Endothelial cell of umbilical vein (primary cell): ENCODE data around the gene ZC3H7A. TPM values are rescaled to one million over a fixed set of nuclear protein-coding genes. Genes with fewer than 3 reads are reported as not detected.

Experiments used
- BruUV-seq: library from RNA; stranded (reverse); fragments of 400-500 nt; replicated peaks from 2 replicates; lab custom pipeline; 2021; lab: Mats Ljungman, UMichigan
- CTCF ChIA-PET: fragments of 300-600, 350-600 bp; sonication (Branson Sonifier 250); formaldehyde crosslinking; loops from one replicate; lab custom pipeline; 2021; ENCODE audit warnings: antibody characterized with exemption, inconsistent platforms; lab: Charles Lee
- POLR2A ChIA-PET: fragments of 300-600, 350-600 bp; sonication (Branson Sonifier 250); formaldehyde crosslinking; loops from one replicate; lab custom pipeline; 2021; ENCODE audit warnings: antibody characterized with exemption, inconsistent platforms; lab: Charles Lee
- DNase-seq: peaks from one replicate; pipeline ENCODE4 v3.0.0-alpha.2; 2011; ENCODE audit warnings: low read depth, low spot score
- FAIRE-seq: peaks from 2 replicates; lab custom pipeline; 2011; peaks lifted over from hg19 to GRCh38; lab: Jason Lieb, UNC
- H2AFZ ChIP-seq: 2 replicates; pipeline ENCODE4 v1.6.0; 2012; ENCODE audit warnings: low read depth, low read length, control low read depth, inconsistent platforms
- H3K27ac ChIP-seq: 2 replicates; pipeline ENCODE4 v1.5.1; 2011; ENCODE audit warnings: low read depth, mild to moderate bottlenecking, control low read depth, low read length, moderate library complexity; ENCODE audit not compliant: insufficient read depth
- H3K27me3 ChIP-seq, 2 experiments: 2 replicates each; pipeline versions ENCODE4 v1.6.0 to v1.6.1; 2011; ENCODE audit warnings: low read length in 2 of 2, mixed read lengths in 1 of 2; ENCODE audit not compliant: control insufficient read depth in 2 of 2, insufficient read depth in 2 of 2
- H3K36me3 ChIP-seq, 2 experiments: 2 replicates in 1 of 2; 3 replicates in 1 of 2; pipeline ENCODE4 v1.5.1; 2011; ENCODE audit warnings: low read length in 2 of 2, mild to moderate bottlenecking in 1 of 2, moderate library complexity in 1 of 2; ENCODE audit not compliant: control insufficient read depth in 2 of 2, insufficient read depth in 2 of 2; ENCODE audit errors: extremely low read depth in 1 of 2
- H3K4me1 ChIP-seq: 3 replicates; pipeline ENCODE4 v1.5.1; 2011; ENCODE audit warnings: mild to moderate bottlenecking, low read length; ENCODE audit not compliant: control insufficient read depth, insufficient read depth; ENCODE audit errors: extremely low read depth
- H3K4me2 ChIP-seq: 2 replicates; pipeline ENCODE4 v1.6.1; 2011; ENCODE audit warnings: low read length, control low read depth, mixed read lengths; ENCODE audit not compliant: insufficient read depth
- H3K4me3 ChIP-seq, 3 experiments: fragments of 200-600 bp in 1 of 3; sonication (generic), shearing (Covaris generic) in 1 of 3; replicated peaks in 1 of 3; 2 replicates each; pipeline ENCODE4 v1.5.1; 2011 to 2016; ENCODE audit warnings: control low read depth in 3 of 3, low read length in 3 of 3, mild to moderate bottlenecking in 2 of 3, inconsistent platforms in 1 of 3, low read depth in 1 of 3, moderate library complexity in 1 of 3; ENCODE audit not compliant: insufficient read depth in 1 of 3
- H3K79me2 ChIP-seq: 2 replicates; pipeline ENCODE4 v1.6.0; 2012; ENCODE audit warnings: low read length, inconsistent platforms; ENCODE audit not compliant: control insufficient read depth, insufficient read depth
- H3K9ac ChIP-seq: replicated peaks from 2 replicates; pipeline ENCODE3; 2011; ENCODE audit warnings: low read length, control low read depth; ENCODE audit not compliant: insufficient read depth; ENCODE audit errors: extremely low read depth
- H3K9me1 ChIP-seq: replicated peaks from 3 replicates; pipeline ENCODE4 v1.6.0; 2011; ENCODE audit warnings: mild to moderate bottlenecking, low read length; ENCODE audit not compliant: control insufficient read depth, insufficient read depth; ENCODE audit errors: extremely low read depth
- H3K9me3 ChIP-seq: replicated peaks from 2 replicates; pipeline ENCODE4 v1.5.1; 2012; ENCODE audit warnings: low read length, inconsistent platforms; ENCODE audit not compliant: control insufficient read depth, insufficient read depth
- H4K20me1 ChIP-seq: replicated peaks from 2 replicates; pipeline ENCODE3; 2011; ENCODE audit warnings: mild to moderate bottlenecking, low read length; ENCODE audit not compliant: control insufficient read depth, insufficient read depth; ENCODE audit errors: extremely low read depth
- CTCF ChIP-seq, 2 donors: IDR thresholded peaks; 1 replicate in 1 of 2; 2 replicates in 1 of 2; pipeline ENCODE4 v1.5.1; 2011; ENCODE audit warnings: low read length in 2 of 2, mild to moderate bottlenecking in 2 of 2, moderate library complexity in 2 of 2, control low read depth in 1 of 2, inconsistent platforms in 1 of 2, low read depth in 1 of 2; ENCODE audit not compliant: insufficient read depth in 1 of 2; ENCODE audit errors: extremely low read depth in 1 of 2
- EZH2 ChIP-seq: IDR thresholded peaks from 2 replicates; pipeline ENCODE4 v1.6.1; 2012; ENCODE audit warnings: borderline replicate concordance, low read depth, mild to moderate bottlenecking, moderate library complexity, low read length, inconsistent platforms; ENCODE audit not compliant: severe bottlenecking
- FOS ChIP-seq: IDR thresholded peaks from 2 replicates; pipeline ENCODE4 v1.6.1; 2011; ENCODE audit warnings: mild to moderate bottlenecking, low read length, moderate library complexity, borderline replicate concordance; ENCODE audit not compliant: insufficient read depth
- GATA2 ChIP-seq: IDR thresholded peaks from 2 replicates; pipeline ENCODE4 v1.7.0; 2011; ENCODE audit warnings: low read depth, mild to moderate bottlenecking, moderate library complexity, mixed read lengths, low read length; ENCODE audit not compliant: insufficient read length, insufficient read depth
- JUN ChIP-seq: IDR thresholded peaks from 2 replicates; pipeline ENCODE4 v1.6.1; 2011; ENCODE audit warnings: borderline replicate concordance, low read depth; ENCODE audit not compliant: insufficient read length, insufficient read depth
- MAX ChIP-seq: IDR thresholded peaks from 2 replicates; pipeline ENCODE4 v1.6.1; 2011; ENCODE audit not compliant: insufficient read depth, insufficient read length
- MYC ChIP-seq: IDR thresholded peaks from one replicate; pipeline ENCODE4 v1.6.1; 2011; ENCODE audit warnings: mild to moderate bottlenecking, low read depth, low read length
- POLR2A ChIP-seq: IDR thresholded peaks from 2 replicates; pipeline ENCODE4 v1.6.1; 2012; ENCODE audit warnings: low read depth, mild to moderate bottlenecking, control low read depth, low read length
- POLR2AphosphoS5 ChIP-seq: IDR thresholded peaks from 2 replicates; pipeline ENCODE4 v1.6.1; 2012; ENCODE audit warnings: low read depth, mild to moderate bottlenecking, control low read depth, low read length, moderate library complexity; ENCODE audit not compliant: insufficient read depth
- dilution Hi-C: fragments of 300-500 bp; cut with MboI; formaldehyde crosslinking; loops from one replicate; pipeline ENCODE4 v1.15.0; 2019; ENCODE audit warnings: low sequenced_read_pairs; ENCODE audit not compliant: extremely low pct_ligation_motif_present
- intact Hi-C: fragments of 100-400 bp; cut with micrococcal nuclease; formaldehyde crosslinking; loops from one replicate; pipeline ENCODE4 v1.10.0; 2022
- polyA plus RNA-seq, 4 experiments: library from polyadenylated mRNA; depleted of rRNA in 3 of 4; stranded (reverse) in 3 of 4; unstranded in 1 of 4; fragments of >200 nt; gene quantifications; 2 replicates each; pipeline versions ENCODE4 v1.2.1 to v1.2.3, GENCODE V29; 2011 to 2012; ENCODE audit warnings: missing spikeins in 1 of 4
- total RNA-seq: library from RNA; stranded (reverse); gene quantifications from 2 replicates; pipeline ENCODE4 v1.2.3, GENCODE V29; 2021

ZC3H7A gene
- total and polyA plus RNA-seq, 2 donors (not counting 3 experiments of a cell fraction or from before 2014, with no cell fraction given) = 44.1 to 78.0 TPM

- TF ChIP-seq JUN (no peak), MYC (no peak), EZH2 (no peak), CTCF (IDR thresholded peaks at IDR 0.05; ENCODE audit: extremely low read depth in 1 of 2, insufficient read depth in 1 of 2, low read depth in 1 of 2, low read length in 2 of 2) (no peak), POLR2A (no peak), POLR2AphosphoS5 (no peak), FOS (no peak), GATA2 (no peak), MAX (no peak)
- no peaks in the 10 kb centered on the region for H3K9me1 ChIP-seq
- no peak for FAIRE-seq
- no peak overlapping the region for H2AFZ ChIP-seq
- H3K27me3 ChIP-seq = no peaks in the 10 kb centered on the region
- intact Hi-C loops = no loop called here
- ChIA-PET POLR2A (no interaction called here), CTCF (interaction anchor here (1.1 to 1.3 kb wide), 3 partner anchors 10 to 395 kb away, joined by 3 to 7 read pairs (median 3); no protein-coding TSS in a partner anchor)
- BruUV-seq = no TSS peak
- H3K36me3 ChIP-seq = peaks cover 0 to 4% of the 10 kb centered on the region in 2 experiments
- H3K79me2 ChIP-seq = peaks cover 98% of the 10 kb centered on the region
- peaks cover 19% of the 10 kb centered on the region for H3K4me1 ChIP-seq
- H3K27ac ChIP-seq = peak overlapping the region; percentile 5
- dilution Hi-C loops = no loop called here
- H3K4me3 ChIP-seq = no peak overlapping the region
- no peak overlapping the region for H3K4me2 ChIP-seq
- DNase-seq = peak; percentile 25
- no peak overlapping the region for H3K9ac ChIP-seq
- peaks cover 3% of the 10 kb centered on the region for H4K20me1 ChIP-seq
- no peaks in the 10 kb centered on the region for H3K9me3 ChIP-seq
Measured at GRCh38 chr16:11791144-11791828, 5.8 kb downstream of the ZC3H7A start.
